ENCODE data around the gene TRPM3. TPM values are rescaled to one million over a fixed set of nuclear protein-coding genes. Genes with fewer than 3 reads are reported as not detected.

TRPM3 gene
- total RNA-seq, 1 experiment from 2014 or later: not detected

- no TSS peak for BruUV-seq (replicated peaks)
- no peaks in the 10 kb centered on the region for H3K9me3 ChIP-seq (ENCODE audit: control insufficient read depth, insufficient read depth, low read depth, low read length)
- no peaks in the 10 kb centered on the region for H3K36me3 ChIP-seq (ENCODE audit: control insufficient read depth, insufficient read depth, low read length)
- intact Hi-C loops (cut with micrococcal nuclease; ENCODE audit: unreplicated experiment): no loop called here
- H3K27me3 ChIP-seq (ENCODE audit: control insufficient read depth, insufficient read depth, low read length): no peaks in the 10 kb centered on the region; the same call in 1 of the 2 replicates
- no peak for DNase-seq (ENCODE audit: low read depth, low spot score)
- no peak for ATAC-seq
- H3K4me3 ChIP-seq (ENCODE audit: low read depth in 2 of 2, low read length in 2 of 2): no peak overlapping the region
- H3K4me1 ChIP-seq (ENCODE audit: control insufficient read depth, insufficient read depth, low read length): no peaks in the 10 kb centered on the region
- in situ Hi-C loops (cut with HindIII; ENCODE audit: low pct_unique_long_range_greater_than_20kb, low sequenced_read_pairs): no loop called here
- no peak overlapping the region for H3K27ac ChIP-seq (ENCODE audit: low read length)
- POLR2A ChIA-PET: no interaction called here
- CTCF ChIA-PET: no interaction called here
- TF ChIP-seq TCF7L2 (IDR thresholded peaks at IDR 0.05; ENCODE audit: low read depth, low read length) (no peak), POLR2AphosphoS5 (IDR thresholded peaks at IDR 0.05; ENCODE audit: low read depth, low read length) (no peak), REST (IDR thresholded peaks at IDR 0.05; ENCODE audit: insufficient read depth in 1 of 2, low read depth in 2 of 2, low read length in 1 of 2) (no peak), SIN3A (IDR thresholded peaks at IDR 0.05; ENCODE audit: borderline replicate concordance, insufficient read depth, low read depth, low read length) (no peak), CTCF (IDR thresholded peaks at IDR 0.05) (no peak)
These were observed 534.2 kb downstream of the TRPM3 start for GRCh38 chr9:70587201-70587600.

GRCh38 chr9:70586476-70586875 lies 534.9 kb downstream of the TRPM3 start:
- DNase-seq (ENCODE audit: low read depth, low spot score) (no peak), ATAC-seq (no peak)
- in situ Hi-C loops (cut with HindIII; ENCODE audit: low pct_unique_long_range_greater_than_20kb, low sequenced_read_pairs): no loop called here
- no TSS peak for BruUV-seq (replicated peaks)
- no peaks in the 10 kb centered on the region for H3K9me3 ChIP-seq (ENCODE audit: control insufficient read depth, insufficient read depth, low read depth, low read length)
- no peak overlapping the region for H3K27ac ChIP-seq (ENCODE audit: low read length)
- no peaks in the 10 kb centered on the region; the same call in 1 of the 2 replicates for H3K27me3 ChIP-seq (ENCODE audit: control insufficient read depth, insufficient read depth, low read length)
- no peak for TF ChIP-seq POLR2AphosphoS5 (IDR thresholded peaks at IDR 0.05; ENCODE audit: low read depth, low read length)
- no peak for TF ChIP-seq CTCF (IDR thresholded peaks at IDR 0.05)
- TF ChIP-seq TCF7L2 (IDR thresholded peaks at IDR 0.05; ENCODE audit: low read depth, low read length): no peak
- no peak for TF ChIP-seq SIN3A (IDR thresholded peaks at IDR 0.05; ENCODE audit: borderline replicate concordance, insufficient read depth, low read depth, low read length)
- no peak for TF ChIP-seq REST (IDR thresholded peaks at IDR 0.05; ENCODE audit: insufficient read depth in 1 of 2, low read depth in 2 of 2, low read length in 1 of 2)
- no peaks in the 10 kb centered on the region for H3K4me1 ChIP-seq (ENCODE audit: control insufficient read depth, insufficient read depth, low read length)
- intact Hi-C loops (cut with micrococcal nuclease; ENCODE audit: unreplicated experiment): no loop called here
- POLR2A ChIA-PET: no interaction called here
- H3K4me3 ChIP-seq (ENCODE audit: low read depth in 2 of 2, low read length in 2 of 2): no peak overlapping the region
- CTCF ChIA-PET: no interaction called here
- H3K36me3 ChIP-seq (ENCODE audit: control insufficient read depth, insufficient read depth, low read length): no peaks in the 10 kb centered on the region

All from Panc1 (cell line).